ENCODE measurements around the gene AJAP1. TPM values are rescaled to one million over a fixed set of nuclear protein-coding genes. Genes with fewer than 3 reads are reported as not detected.

Gene AJAP1
- total and polyA plus RNA-seq, 2 of the 8 experiments (the other 6 are each of a cell fraction or from before 2014, with no cell fraction given), result 1.9 to 6.2 TPM

DNA sequence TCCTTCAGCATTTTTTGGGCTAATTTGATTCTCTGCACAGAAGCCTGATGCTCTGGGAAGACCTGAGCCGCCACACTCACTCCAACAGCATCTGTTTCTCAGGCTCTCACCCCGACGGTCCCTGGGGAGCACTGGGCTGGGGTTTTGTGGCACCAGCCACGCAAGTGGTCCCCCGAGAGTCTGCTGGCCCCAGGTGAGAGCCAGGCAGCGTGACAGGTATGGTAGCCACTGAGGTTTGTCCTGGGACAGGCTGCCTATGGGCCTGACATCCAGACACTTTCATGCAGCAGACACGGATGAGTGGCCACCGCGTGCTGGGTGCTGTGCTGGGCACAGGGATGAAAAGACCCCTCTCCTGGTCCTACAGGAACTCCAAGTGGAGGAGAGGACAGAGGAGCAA is 11.0 kb downstream of the AJAP1 start (continued):
- TF ChIP-seq, protein P1, sequence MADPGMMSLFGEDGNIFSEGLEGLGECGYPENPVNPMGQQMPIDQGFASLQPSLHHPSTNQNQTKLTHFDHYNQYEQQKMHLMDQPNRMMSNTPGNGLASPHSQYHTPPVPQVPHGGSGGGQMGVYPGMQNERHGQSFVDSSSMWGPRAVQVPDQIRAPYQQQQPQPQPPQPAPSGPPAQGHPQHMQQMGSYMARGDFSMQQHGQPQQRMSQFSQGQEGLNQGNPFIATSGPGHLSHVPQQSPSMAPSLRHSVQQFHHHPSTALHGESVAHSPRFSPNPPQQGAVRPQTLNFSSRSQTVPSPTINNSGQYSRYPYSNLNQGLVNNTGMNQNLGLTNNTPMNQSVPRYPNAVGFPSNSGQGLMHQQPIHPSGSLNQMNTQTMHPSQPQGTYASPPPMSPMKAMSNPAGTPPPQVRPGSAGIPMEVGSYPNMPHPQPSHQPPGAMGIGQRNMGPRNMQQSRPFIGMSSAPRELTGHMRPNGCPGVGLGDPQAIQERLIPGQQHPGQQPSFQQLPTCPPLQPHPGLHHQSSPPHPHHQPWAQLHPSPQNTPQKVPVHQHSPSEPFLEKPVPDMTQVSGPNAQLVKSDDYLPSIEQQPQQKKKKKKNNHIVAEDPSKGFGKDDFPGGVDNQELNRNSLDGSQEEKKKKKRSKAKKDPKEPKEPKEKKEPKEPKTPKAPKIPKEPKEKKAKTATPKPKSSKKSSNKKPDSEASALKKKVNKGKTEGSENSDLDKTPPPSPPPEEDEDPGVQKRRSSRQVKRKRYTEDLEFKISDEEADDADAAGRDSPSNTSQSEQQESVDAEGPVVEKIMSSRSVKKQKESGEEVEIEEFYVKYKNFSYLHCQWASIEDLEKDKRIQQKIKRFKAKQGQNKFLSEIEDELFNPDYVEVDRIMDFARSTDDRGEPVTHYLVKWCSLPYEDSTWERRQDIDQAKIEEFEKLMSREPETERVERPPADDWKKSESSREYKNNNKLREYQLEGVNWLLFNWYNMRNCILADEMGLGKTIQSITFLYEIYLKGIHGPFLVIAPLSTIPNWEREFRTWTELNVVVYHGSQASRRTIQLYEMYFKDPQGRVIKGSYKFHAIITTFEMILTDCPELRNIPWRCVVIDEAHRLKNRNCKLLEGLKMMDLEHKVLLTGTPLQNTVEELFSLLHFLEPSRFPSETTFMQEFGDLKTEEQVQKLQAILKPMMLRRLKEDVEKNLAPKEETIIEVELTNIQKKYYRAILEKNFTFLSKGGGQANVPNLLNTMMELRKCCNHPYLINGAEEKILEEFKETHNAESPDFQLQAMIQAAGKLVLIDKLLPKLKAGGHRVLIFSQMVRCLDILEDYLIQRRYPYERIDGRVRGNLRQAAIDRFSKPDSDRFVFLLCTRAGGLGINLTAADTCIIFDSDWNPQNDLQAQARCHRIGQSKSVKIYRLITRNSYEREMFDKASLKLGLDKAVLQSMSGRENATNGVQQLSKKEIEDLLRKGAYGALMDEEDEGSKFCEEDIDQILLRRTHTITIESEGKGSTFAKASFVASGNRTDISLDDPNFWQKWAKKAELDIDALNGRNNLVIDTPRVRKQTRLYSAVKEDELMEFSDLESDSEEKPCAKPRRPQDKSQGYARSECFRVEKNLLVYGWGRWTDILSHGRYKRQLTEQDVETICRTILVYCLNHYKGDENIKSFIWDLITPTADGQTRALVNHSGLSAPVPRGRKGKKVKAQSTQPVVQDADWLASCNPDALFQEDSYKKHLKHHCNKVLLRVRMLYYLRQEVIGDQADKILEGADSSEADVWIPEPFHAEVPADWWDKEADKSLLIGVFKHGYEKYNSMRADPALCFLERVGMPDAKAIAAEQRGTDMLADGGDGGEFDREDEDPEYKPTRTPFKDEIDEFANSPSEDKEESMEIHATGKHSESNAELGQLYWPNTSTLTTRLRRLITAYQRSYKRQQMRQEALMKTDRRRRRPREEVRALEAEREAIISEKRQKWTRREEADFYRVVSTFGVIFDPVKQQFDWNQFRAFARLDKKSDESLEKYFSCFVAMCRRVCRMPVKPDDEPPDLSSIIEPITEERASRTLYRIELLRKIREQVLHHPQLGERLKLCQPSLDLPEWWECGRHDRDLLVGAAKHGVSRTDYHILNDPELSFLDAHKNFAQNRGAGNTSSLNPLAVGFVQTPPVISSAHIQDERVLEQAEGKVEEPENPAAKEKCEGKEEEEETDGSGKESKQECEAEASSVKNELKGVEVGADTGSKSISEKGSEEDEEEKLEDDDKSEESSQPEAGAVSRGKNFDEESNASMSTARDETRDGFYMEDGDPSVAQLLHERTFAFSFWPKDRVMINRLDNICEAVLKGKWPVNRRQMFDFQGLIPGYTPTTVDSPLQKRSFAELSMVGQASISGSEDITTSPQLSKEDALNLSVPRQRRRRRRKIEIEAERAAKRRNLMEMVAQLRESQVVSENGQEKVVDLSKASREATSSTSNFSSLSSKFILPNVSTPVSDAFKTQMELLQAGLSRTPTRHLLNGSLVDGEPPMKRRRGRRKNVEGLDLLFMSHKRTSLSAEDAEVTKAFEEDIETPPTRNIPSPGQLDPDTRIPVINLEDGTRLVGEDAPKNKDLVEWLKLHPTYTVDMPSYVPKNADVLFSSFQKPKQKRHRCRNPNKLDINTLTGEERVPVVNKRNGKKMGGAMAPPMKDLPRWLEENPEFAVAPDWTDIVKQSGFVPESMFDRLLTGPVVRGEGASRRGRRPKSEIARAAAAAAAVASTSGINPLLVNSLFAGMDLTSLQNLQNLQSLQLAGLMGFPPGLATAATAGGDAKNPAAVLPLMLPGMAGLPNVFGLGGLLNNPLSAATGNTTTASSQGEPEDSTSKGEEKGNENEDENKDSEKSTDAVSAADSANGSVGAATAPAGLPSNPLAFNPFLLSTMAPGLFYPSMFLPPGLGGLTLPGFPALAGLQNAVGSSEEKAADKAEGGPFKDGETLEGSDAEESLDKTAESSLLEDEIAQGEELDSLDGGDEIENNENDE (IDR thresholded peaks at IDR 0.05; ENCODE audit: insufficient replicate concordance, low read length), result no peak
- TF ChIP-seq TAF7 (optimal IDR thresholded peaks at IDR 0.05; ENCODE audit: borderline replicate concordance, low read depth, low read length) (no peak), YY1 (IDR thresholded peaks at IDR 0.05; ENCODE audit: low read depth, low read length) (no peak), SUZ12 (IDR thresholded peaks at IDR 0.05; ENCODE audit: low read length) (no peak), SIRT6 (IDR thresholded peaks at IDR 0.05; ENCODE audit: low read length) (no peak), PHF8 (conservative IDR thresholded peaks at IDR 0.05; ENCODE audit: low read depth, low read length) (no peak), RAD21 (IDR thresholded peaks at IDR 0.05 in 1 of 2, conservative IDR thresholded peaks at IDR 0.05 in 1 of 2; ENCODE audit: low read depth in 2 of 2, low read length in 2 of 2) (no peak), POLR2AphosphoS5 (IDR thresholded peaks at IDR 0.05; ENCODE audit: low read depth, low read length) (no peak), CTBP2 (IDR thresholded peaks at IDR 0.05; ENCODE audit: borderline replicate concordance, insufficient read depth, insufficient read length, low read length) (no peak)

Data from H1 (cell line).